Amygdala (tissue), 56 donors: Measurements from ENCODE around the gene INO80E.

ENCODE experiments used
- DNase-seq, 56 donors: peaks; one replicate each; lab custom pipeline; 2025; lab: John Stamatoyannopoulos, UW

The INO80E gene

DNA sequence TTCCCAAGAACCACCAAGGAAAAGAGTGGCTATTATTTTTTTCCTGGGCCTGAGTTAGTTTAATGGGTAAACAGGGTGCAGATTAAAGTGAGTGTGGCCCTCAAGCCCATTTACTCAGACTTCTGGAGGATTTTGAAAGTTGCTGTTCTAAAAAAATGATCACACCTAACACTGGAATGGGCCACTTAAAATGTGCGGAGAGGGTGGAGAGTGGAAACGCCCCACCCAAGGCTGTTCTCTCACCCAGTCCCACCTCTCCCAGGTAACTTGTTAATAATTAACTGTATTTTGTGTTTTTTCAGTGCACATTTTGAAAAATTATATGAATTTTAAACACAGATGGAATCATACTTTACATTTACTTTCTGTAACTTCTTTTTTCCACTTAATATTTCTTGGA, 6.0 kb upstream of the INO80E start:
- no peak for DNase-seq

DNA sequence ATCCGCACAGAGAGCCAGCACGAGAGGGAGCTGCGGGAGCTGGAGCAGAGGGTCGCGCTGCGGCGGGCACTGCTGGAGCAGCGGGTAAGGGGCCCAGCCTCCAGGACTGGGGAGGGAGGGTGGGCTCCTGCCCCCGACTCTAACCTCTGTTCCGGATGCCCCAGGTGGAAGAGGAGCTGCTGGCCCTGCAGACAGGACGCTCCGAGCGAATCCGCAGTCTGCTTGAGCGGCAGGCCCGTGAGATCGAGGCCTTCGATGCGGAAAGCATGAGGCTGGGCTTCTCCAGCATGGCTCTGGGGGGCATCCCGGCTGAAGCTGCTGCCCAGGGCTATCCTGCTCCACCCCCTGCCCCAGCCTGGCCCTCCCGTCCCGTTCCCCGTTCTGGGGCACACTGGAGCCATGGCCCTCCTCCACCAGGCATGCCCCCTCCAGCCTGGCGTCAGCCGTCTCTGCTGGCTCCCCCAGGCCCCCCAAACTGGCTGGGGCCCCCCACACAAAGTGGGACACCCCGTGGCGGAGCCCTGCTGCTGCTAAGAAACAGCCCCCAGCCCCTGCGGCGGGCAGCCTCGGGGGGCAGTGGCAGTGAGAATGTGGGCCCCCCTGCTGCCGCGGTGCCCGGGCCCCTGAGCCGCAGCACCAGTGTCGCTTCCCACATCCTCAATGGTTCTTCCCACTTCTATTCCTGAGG, 5.0 kb upstream of the INO80E start:
- DNase-seq, result no peak

DNA sequence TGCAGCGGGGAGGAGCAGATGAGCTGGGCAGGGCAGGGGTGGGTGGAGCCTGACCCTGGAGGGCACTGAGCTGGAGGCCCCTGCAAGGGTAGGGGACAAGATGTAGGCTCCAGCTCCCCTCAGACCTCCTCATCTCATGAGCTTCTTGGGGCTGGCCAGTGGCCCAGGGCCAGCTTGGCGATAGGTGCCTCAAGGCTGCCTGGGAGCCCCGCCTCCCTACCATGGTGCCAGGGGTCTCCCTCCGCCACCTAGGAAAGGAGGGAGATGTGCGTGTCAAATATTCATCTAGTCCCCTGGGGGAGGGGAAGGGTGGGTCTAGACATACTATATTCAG, 4.5 kb upstream of the INO80E start:
- DNase-seq, result no peak

DNA sequence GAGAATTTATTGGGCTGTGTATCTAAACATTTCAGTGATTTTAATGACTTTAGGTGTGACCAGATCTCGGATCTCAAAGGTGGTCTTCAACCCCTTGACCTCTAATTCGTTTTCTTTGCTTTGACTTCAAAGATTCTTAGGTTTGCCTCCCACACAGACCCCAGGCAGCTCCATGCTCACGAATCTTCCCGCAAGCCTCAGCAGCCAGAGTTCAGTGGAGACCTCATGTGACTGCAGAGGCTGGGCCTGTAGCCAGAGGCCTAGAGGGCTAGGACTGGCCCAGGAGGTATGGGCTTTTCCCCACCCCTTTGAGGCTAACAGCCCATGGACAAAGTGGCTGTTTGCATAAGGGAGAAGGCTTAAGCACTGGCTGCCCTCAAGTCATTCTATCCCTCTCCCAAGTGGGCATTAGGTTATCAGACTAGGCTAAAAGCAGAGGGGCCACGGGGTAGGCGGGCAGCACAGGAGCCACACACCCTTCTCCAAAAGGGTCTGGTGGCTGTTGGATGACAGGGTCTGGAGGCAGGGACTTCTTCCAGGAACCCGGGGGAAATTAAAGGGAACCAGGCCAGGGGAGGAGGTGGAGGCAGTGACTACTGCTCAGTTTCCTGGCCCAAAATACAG, 3.6 kb upstream of the INO80E start:
- DNase-seq, result no peak

DNA sequence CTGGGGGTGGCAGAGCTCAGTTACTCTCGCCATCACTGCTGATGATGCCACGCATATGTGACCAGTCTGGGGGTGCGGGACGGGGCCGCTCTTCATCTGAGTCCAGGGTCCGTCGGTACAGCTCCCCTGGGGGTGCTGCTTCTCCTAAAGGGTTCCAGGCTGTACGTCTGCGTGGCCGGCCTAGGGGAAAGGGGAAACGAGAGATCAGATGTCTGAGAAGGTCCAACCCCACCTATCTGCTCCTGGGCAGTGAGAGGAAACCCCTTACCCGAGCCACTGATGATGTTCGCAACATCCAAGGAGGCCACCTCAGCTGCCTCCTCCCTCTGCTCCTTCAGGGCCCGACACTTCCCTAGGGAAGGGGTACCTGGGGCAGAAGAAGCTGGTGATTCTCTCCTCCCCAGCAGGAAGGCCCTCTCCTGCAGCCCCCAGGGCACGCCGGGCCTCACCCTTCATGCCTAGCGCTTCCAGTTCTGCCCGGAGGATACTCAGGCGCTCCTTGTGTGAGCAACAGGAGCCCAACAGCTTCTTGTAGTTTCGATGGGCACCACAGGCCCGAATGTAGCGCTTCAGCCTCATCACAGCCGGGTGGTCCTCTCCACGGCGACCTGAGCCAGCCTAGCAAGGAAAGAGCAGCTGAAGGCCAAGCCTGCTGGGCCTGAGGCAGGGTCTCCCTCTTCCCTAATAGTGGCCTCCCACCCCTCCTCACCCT, 2.7 kb upstream of the INO80E start:
- no peak for DNase-seq

DNA sequence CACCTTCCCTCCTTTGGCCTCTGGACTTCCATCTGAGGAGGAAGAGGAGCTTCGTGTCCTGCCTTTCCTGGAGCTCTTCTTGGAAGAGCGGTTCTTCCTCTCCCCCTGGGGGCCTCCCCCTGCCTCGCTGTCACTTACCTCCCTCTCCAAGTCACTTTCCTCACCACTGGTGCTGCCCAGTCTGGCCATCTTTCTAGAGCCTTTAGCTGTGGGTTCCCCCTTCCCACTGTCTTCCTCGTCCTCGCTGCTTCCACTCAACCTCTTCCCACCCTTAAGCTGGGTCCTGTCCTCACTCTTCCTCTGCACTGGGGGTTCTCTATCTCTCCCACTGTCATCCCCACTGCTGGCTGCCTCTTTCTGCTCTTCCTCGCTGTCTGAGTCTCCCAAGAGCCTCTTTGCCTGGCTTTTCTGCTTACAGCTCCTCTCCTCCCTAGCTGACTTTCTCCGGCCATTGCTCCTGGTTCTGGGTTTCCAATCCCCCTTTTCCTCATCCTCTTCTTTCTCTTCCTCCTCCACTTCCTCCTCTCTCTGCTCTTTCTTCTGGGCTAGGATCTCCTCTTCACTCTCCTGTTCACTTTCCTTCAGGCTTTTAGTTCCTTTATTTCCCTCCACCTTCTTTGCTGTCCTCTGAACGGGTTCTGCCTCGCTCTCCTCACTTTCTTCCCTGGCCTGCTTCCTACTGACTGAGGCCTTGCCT, 2.0 kb upstream of the INO80E start:
- DNase-seq, result no peak

DNA sequence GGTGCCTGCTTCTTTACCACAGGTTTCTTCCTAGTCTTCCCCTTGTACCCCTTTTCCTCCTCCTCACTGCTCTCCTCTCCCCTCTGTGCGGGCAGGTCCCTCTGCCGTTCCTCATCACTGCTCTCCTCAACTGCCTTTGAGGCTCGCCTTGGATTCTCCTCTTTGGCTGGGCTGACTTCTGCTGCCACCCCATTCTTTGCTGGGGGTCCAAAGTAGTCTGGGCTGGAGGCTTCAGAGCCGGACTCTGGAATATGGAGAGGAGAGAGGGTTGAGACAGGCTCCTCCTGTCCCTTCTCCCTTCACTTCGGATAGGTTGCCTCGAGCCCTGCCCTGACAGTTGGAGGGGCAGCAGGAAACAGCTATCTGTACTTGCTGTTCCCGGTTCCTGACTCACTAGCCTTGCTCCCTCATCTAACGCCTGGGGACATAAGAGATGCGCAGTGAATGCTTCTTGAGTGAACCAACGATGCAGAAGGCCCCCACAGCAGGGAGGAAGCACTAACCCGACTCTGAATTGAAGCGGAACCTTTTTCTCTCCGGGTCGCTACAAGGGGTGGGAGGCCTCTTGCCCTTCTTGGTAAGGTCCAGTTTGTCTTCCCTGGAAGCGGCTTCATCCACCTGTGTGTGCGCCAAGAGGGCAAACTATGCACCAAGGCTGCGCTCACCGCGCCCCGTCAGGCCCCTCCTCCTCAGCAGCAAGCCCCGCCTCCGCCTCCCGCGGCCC, 1.3 kb upstream of the INO80E start:
- peak in 3 of 56 donors; percentile 46 to 66 (median 50) for DNase-seq

DNA sequence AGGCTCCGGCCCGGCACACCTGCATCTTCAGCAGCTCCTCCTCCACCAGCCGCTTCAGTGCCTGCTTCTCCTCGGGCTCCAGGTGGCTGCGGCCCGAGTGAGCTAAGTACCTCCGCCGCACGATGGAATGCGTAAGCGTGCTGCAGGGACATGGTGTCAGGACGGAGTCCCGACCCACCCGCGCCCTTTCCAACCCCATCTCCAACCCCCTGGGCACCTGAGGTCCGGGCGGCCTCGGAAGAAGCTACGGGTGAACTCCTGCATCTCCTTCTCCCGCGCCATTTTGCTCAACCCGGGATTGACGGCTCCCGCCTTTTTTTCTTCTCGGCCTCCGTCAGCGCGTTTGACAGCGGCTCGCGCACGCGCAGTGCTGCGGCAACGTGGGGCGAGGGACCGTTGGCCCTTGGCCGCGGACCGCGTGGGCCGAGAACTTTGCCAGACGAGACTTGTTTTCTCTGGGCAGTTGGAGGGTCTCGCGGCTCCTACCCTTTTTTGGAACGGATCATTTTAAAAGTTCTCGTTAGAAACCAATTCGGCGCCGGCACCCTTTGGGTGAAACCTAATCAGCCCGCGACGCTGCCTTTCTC, 624 bp upstream of the INO80E start, which contains the start of gene HIRIP3:
Gene HIRIP3 (minus strand): TSS at position 294 of the 587 bp plus-strand sequence. CDS start 12 bp downstream, at position 282.
- DNase-seq, result peak in 54 of 56 donors; percentile 38 to 95 (median 80)

DNA sequence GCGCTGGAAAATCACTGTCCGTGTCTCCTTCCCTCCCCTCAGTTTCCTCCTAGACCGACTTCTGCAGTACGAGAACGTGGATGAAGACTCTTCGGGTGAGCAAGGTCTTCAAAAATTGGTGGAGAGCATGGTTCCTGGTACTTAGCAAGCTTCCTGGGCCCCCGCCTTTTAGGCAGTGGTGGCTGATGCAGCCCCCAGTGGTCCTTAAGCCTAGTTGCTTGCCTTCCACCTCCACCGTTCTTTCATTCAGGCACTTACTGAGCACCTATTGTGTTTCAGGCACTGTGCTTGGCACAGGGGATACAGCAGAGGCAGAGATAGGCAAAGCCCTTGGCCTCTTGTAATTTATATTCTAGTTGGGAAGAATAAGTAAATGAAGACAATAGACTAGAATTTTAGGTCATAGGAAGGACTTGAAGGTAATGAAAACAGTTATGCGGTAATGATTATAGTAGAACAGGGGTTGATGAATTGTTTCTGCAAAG, 767 bp downstream of the INO80E start:
- no peak for DNase-seq

DNA sequence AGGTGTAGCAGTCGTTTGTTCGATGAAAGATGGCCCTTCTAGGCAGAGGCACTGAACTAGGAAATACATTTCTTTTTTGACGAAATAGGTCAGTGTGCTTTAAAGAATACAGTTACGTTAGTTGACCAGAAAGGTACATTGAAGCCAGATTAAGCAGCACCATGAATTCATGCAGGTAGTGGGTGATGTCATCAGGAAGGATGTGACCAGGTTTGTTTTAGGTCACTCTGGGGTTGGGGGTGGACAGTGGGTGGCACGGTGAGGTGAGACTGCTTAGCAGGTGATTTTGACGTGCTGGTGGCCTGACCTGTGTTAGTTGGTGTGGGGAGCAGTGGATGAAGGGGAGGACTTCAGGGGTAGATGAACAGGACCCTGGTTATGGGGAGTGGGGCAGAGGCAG, 3.6 kb downstream of the INO80E start:
- no peak for DNase-seq

DNA sequence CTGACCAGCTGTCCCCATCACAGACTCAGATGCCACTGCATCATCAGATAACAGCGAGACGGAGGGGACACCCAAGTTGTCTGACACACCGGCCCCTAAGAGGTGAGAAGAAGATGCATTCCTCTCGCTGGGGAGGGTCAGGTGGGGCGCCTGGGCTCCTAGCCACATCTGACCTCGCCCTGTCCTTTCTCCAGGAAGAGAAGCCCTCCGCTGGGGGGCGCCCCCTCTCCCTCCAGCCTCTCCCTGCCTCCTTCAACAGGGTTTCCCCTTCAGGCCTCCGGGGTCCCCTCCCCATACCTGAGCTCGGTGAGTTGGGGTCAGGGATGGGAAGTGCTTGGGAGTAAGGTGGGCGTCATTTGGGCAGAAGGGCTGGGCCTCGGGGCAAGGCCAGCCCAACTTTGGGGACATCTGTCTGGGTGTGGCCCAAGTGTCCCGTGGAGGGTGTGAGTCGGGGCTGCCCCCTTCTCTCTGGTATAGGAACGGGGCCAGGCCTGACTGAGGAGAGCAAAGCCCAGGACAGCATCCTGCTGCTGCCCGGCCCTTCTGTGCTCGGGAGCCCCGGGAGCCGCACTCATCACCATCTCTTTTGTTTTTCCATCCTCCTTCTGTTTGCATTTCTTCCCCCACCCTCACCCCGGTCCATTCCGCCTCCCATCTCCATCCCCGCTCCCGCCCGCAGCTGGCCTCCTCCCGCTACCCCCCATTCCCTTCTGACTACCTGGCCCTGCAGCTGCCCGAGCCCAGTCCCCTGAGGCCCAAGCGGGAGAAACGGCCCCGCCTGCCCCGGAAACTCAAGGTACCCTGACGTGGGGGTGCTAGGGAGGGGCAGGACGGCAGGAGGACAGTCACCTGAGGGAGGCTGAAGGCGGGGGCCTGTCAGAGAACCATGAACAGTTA, 4.9 kb downstream of the INO80E start:
- no peak for DNase-seq

DNA sequence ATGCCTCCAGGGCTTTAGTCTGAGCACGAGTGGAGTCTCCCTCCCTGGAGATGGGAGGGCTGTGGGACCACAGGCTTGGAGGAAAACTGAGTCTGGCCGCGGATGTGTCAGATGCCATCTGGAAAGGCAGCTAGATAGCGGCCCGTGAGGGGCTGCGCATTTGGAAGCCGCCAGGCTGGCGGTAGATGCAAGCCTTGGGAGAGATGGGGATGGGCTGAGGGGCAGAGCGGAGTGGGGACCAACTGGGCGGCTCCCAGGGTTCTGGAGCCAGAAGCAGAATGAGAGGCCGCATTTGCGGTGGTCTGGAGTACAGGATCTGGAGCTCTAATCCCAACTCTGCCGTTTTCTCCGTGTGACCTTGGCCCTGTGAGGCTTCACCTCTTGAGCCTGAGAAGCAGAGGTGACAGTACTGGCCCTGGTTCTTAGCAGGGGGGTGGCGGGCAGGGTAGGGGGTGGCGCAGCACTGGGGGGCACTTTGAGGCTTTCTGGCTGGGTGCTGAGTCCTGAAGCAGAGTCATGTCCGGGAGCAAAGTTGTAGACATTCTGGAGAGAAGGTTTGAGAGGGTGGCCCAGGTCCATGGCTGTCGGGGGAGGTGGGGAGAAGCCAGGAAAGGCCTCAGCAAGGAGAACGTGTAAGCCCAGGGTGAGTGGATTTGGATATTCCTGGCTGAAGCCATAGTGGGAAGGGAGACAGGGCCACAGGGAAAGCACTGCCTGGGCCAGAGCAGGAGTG, 6.7 kb downstream of the INO80E start:
- no peak for DNase-seq

DNA sequence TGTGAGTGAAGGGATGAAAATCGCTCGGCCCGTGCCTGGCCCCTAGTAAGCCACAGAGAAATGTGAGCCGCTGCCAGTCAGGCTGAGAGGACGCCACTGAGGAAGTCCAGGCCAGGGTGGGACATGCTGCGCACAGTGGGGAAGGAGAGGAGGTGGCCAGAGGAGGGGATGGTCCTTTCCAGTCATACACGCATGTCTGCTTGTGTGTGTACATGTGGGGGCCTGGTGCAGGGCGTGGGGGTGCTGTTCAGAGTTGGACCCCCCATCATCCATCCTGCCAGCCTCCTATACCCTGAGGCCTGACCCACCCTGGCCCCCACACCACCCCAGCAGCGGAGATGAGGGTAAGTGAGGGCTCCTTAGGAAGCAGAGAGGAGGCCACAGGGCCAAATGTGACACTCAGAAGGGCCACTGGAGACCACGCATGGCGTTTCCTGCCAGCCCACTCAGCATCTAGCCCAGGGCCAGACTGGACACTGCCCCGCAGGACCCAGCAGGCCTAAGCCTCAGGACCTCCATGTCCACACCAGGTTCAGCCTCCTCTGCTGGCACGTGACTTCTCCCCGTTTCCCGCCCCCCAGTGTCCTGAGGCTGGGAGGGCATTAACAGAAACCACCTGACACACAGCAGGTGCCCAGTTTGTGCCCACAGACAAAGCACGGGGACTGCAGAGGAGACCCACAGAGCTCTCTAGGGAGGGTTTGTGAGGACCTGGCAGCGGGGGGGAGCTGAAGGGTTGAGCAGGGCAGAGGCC, 7.8 kb downstream of the INO80E start:
- no peak for DNase-seq

DNA sequence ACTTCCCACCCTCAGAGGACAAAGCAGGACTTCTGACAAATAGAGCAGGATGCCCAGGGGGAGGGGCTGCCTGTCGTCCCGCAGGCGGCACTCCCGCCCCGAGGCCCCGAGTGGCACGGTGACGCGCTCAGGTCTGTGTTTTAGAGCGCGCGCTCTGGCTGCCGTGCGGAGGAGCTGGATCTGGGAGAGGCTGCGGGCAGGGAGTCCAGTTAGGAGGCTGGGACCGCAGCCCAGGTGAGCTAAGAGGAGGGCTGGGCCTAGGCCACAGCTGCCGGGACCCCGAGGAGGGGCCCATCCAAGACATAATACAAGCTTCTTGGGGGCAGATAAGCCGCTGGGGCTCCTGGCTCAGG, 8.4 kb downstream of the INO80E start:
- no peak for DNase-seq

DNA sequence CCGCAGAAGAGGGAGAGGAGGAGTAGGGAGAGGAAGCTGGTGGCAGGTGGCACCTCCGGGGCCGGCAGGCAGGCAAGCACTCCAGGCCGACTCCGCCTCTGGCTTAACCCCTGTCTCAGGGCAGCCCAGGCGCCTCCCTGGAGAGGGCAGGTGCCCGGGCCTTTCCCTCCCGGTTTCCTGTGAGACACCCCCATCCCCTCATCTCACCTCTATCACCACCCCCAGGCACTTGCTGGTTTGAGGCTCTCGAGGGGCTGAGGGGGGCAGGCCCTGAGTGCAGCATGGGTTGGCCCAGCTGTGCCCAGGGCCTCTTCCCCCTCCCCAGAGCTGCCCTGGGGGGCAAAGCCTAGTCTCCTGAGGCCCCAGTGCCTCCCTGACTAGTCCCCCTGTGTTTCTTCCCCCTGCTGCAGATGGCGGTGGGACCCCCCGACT, 8.8 kb downstream of the INO80E start:
- peak in 1 of 56 donors; percentile 7 for DNase-seq

DNA sequence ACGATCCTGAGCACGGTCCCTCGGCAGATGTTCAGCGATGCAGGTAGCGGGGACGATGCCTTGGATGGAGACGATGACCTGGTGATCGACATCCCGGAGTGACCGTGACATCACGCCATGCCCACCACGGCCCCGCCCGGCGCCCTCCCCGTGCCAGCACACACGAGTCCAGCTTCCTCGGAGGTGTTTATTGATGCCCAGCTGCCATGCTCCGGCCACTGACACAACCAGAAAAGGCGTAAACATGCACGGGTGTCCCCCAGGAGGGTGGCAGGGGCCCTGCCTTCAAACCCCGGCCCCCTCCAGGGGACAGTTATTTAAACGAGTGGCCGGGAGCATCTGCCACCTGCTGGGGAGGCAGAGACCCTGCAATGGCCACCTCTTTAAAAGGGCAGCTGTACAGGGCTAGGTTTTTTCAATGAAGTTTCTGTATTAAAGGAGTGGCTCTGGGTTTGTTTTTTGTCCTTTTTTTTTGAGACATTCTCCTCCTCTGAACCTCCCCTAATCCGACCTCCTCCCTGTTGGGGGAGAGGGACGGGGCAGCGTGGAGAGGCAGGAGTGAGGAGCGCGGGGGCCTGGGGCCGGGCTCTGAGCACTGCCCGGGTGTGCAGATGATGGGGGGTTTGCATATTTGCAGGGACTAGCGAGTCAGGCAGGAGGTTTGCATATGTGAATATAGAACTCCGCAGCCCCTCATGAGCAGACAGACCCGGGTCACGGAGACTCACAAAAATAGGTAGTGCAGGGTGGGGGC, 9.5 kb downstream of the INO80E start:
- DNase-seq, result peak in 5 of 56 donors; percentile 7 to 58 (median 22)

DNA sequence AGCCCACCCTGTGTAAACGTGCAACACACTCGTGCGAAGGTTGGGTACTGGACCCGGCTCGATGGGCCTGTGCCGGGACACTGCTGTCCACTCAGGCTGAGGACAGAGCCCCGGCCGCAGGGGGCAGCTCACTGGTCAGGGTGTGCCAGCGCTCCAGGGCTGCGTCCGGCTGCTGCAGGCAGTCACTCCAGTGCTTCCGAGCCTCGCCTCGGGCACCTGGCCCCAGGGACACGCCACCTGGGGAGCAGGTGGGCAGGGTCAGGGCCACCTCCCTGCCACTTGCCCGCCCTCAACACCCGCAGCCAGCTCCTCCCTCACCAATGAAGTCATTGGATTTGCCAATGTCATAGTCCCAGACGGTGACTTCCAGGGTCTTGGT, 10.0 kb downstream of the INO80E start:
- no peak for DNase-seq
